Measurements from ENCODE around the gene MAP4K2. TPM values are rescaled to one million over a fixed set of nuclear protein-coding genes. Genes with fewer than 3 reads are reported as not detected.
A peak's percentile ranks its signal among the peaks of the same experiment; 100 is the strongest.

Gene MAP4K2
- total and polyA plus RNA-seq, 2 of the 8 experiments (the other 6 are each of a cell fraction or from before 2014, with no cell fraction given): 20.1 to 20.7 TPM

DNA sequence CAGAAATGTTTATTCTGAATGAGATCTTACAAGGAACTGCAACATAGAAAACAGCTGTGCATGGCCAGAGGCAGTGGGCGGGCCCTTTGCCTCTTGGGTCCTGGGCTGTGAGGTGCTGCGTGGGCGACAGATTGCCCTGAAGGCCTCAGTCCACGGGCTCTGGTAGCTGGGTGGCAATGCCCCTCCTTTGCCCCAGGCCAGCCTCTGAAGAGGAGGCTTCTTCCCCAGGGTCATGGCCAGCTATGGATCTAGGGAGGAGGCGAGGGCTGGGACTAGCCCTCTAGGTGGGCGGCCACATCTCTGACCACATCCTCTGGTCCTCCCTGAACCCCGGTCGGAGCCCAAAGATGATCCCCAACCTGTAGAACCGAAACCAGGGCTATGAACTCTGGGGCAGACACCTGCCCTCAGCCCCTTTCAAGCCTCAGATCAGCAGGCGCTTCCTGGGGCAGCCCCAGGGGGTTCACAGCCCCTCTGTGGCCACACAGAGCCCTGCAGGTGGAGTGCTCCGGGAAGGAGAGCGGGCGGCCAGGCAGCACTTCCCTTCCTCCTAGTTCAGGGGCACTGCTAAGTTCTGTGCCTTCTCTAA, 48.1 kb upstream of the MAP4K2 start (continued):
- no peak for TF ChIP-seq CHD7 (IDR thresholded peaks at IDR 0.05; ENCODE audit: insufficient replicate concordance, low read length)
- peak in 2 of 3 experiments; percentile 8 to 22; a peak in 2 of 4 replicates for TF ChIP-seq CTCF (IDR thresholded peaks at IDR 0.05; ENCODE audit: control extremely low read depth in 1 of 3, insufficient read depth in 1 of 3, low read depth in 1 of 3, low read length in 3 of 3)
- no peak for TF ChIP-seq TEAD4 (IDR thresholded peaks at IDR 0.05; ENCODE audit: low read depth, low read length)
- TF ChIP-seq BCL11A (IDR thresholded peaks at IDR 0.05; ENCODE audit: low read depth in 2 of 2, low read length in 2 of 2): no peak
- TF ChIP-seq POLR2A (IDR thresholded peaks at IDR 0.05; ENCODE audit: control extremely low read depth in 1 of 2, low read depth in 2 of 2, low read length in 2 of 2): no peak
- TF ChIP-seq CBX8 (IDR thresholded peaks at IDR 0.05; ENCODE audit: borderline replicate concordance, low read depth, low read length): no peak
- no peak for TF ChIP-seq SP2 (IDR thresholded peaks at IDR 0.05; ENCODE audit: low read length)

Measured in H1 (cell line).